ENCODE data around the gene DSG3.
"Not testable (repeated sequence)": the region's sequence is repeated elsewhere in the genome, so short reads cannot be mapped to it uniquely, and the experiment has no call there.

DSG3 gene

GRCh38 chr18:31506024-31506742, 58.6 kb downstream of the DSG3 start:
- no peaks in the 10 kb centered on the region for H3K9me3 ChIP-seq (ENCODE audit: insufficient read depth, low read length)
- no peaks in the 10 kb centered on the region for H3K79me2 ChIP-seq (ENCODE audit: low read length)
- H2AFZ ChIP-seq (ENCODE audit: low read depth, low read length) = no peak overlapping the region
- H3K4me3 ChIP-seq (ENCODE audit: low read length) = no peak overlapping the region
- TF ChIP-seq CTCF (IDR thresholded peaks at IDR 0.05; ENCODE audit: low read depth, low read length) = peak; percentile 28; the same call in 1 of the 2 replicates
- no peak for TF ChIP-seq EZH2phosphoT487 (IDR thresholded peaks at IDR 0.05; ENCODE audit: low read depth)
- H4K20me1 ChIP-seq (ENCODE audit: insufficient read depth, low read length) = no peaks in the 10 kb centered on the region
- H3K36me3 ChIP-seq (replicated peaks; ENCODE audit: low read depth, low read length) = no peaks in the 10 kb centered on the region
- no peak overlapping the region for H3K27ac ChIP-seq (ENCODE audit: low read length)
- no peak overlapping the region for H3K9ac ChIP-seq (ENCODE audit: low read length)
- no peak overlapping the region for H3K4me2 ChIP-seq (ENCODE audit: low read length)
- no peaks in the 10 kb centered on the region for H3K27me3 ChIP-seq (ENCODE audit: low read depth, low read length)
- H3K4me1 ChIP-seq (ENCODE audit: low read length) = peaks cover 9% of the 10 kb centered on the region

- H3K4me3 ChIP-seq (ENCODE audit: low read length); H3K9me3 ChIP-seq (ENCODE audit: insufficient read depth, low read length); H4K20me1 ChIP-seq (ENCODE audit: insufficient read depth, low read length); H3K36me3 ChIP-seq (replicated peaks; ENCODE audit: low read depth, low read length); H3K4me2 ChIP-seq (ENCODE audit: low read length); H3K79me2 ChIP-seq (ENCODE audit: low read length); H3K27me3 ChIP-seq (ENCODE audit: low read depth, low read length); H3K9ac ChIP-seq (ENCODE audit: low read length); H2AFZ ChIP-seq (ENCODE audit: low read depth, low read length); H3K4me1 ChIP-seq (ENCODE audit: low read length); H3K27ac ChIP-seq (ENCODE audit: low read length): not testable (repeated sequence)
Observed at GRCh38 chr18:31507124-31507523, 59.6 kb downstream of the DSG3 start.

GRCh38 chr18:31508781-31509180, 61.2 kb downstream of the DSG3 start:
- Histone ChIP-seq H3K4me3 (ENCODE audit: low read length) (no peak overlapping the region), H3K4me1 (ENCODE audit: low read length) (peaks cover 9% of the 10 kb centered on the region), H3K27ac (ENCODE audit: low read length) (no peak overlapping the region), H3K36me3 (replicated peaks; ENCODE audit: low read depth, low read length) (no peaks in the 10 kb centered on the region), H3K4me2 (ENCODE audit: low read length) (peak overlapping the region; percentile 27), H3K9me3 (ENCODE audit: insufficient read depth, low read length) (no peaks in the 10 kb centered on the region), H3K79me2 (ENCODE audit: low read length) (no peaks in the 10 kb centered on the region), H2AFZ (ENCODE audit: low read depth, low read length) (no peak overlapping the region), H3K9ac (ENCODE audit: low read length) (no peak overlapping the region), H3K27me3 (ENCODE audit: low read depth, low read length) (no peaks in the 10 kb centered on the region), H4K20me1 (ENCODE audit: insufficient read depth, low read length) (no peaks in the 10 kb centered on the region)
- no peak for TF ChIP-seq CTCF (IDR thresholded peaks at IDR 0.05; ENCODE audit: low read depth, low read length)

GRCh38 chr18:31509571-31509970, 62.0 kb downstream of the DSG3 start:
- Histone ChIP-seq H4K20me1 (ENCODE audit: insufficient read depth, low read length) (no peaks in the 10 kb centered on the region), H3K79me2 (ENCODE audit: low read length) (no peaks in the 10 kb centered on the region), H3K27me3 (ENCODE audit: low read depth, low read length) (no peaks in the 10 kb centered on the region), H3K4me2 (ENCODE audit: low read length) (no peak overlapping the region), H3K4me3 (ENCODE audit: low read length) (no peak overlapping the region), H3K36me3 (replicated peaks; ENCODE audit: low read depth, low read length) (no peaks in the 10 kb centered on the region), H3K27ac (ENCODE audit: low read length) (no peak overlapping the region), H3K9ac (ENCODE audit: low read length) (no peak overlapping the region), H3K4me1 (ENCODE audit: low read length) (peaks cover 9% of the 10 kb centered on the region), H3K9me3 (ENCODE audit: insufficient read depth, low read length) (no peaks in the 10 kb centered on the region), H2AFZ (ENCODE audit: low read depth, low read length) (no peak overlapping the region)
- TF ChIP-seq EZH2phosphoT487 (IDR thresholded peaks at IDR 0.05; ENCODE audit: low read depth) (no peak), CTCF (IDR thresholded peaks at IDR 0.05; ENCODE audit: low read depth, low read length) (no peak)

Data from OCI-LY3 (cell line).